Esophagus squamous epithelium (tissue), 4 donors: ENCODE results near the gene ASXL3.

Source experiments
- POLR2A ChIP-seq, 4 donors: fragments of 450-650 bp; IDR thresholded peaks; one replicate each; pipeline ENCODE4 v1.6.1; 2017; ENCODE audit warnings: antibody characterized with exemption in 4 of 4, mild to moderate bottlenecking in 4 of 4, moderate library complexity in 3 of 4
- TF ChIP-seq, protein P1 (sequence below), 6 experiments: fragments of 450-650 bp in 4 of 6; fragments of 200-600 bp in 2 of 6; sonication (generic) in 2 of 6; IDR thresholded peaks; one replicate each; pipeline ENCODE4 v1.5.1; 2016 to 2019; ENCODE audit warnings: antibody characterized with exemption in 6 of 6, mild to moderate bottlenecking in 4 of 6, moderate library complexity in 4 of 6

DNA sequence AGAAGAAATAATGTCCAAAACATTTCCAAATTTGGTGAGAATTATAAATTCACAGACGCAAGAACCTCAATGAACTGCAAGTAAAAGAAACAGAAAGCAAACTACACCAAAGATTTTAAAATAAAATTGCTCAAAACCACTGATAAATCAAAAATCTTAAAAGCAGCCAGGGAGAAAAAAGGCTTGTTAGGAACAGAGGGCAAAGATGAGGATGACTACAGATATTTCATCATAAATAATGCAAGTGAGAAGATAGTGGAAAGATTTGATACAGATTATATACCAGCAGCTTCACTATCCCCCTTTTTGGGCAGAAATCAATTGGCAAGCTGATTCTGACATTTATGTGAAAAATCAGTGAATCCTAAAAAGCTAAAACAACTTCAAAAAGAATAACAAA, 10.3 kb upstream of the ASXL3 start:
- TF ChIP-seq, protein P1, sequence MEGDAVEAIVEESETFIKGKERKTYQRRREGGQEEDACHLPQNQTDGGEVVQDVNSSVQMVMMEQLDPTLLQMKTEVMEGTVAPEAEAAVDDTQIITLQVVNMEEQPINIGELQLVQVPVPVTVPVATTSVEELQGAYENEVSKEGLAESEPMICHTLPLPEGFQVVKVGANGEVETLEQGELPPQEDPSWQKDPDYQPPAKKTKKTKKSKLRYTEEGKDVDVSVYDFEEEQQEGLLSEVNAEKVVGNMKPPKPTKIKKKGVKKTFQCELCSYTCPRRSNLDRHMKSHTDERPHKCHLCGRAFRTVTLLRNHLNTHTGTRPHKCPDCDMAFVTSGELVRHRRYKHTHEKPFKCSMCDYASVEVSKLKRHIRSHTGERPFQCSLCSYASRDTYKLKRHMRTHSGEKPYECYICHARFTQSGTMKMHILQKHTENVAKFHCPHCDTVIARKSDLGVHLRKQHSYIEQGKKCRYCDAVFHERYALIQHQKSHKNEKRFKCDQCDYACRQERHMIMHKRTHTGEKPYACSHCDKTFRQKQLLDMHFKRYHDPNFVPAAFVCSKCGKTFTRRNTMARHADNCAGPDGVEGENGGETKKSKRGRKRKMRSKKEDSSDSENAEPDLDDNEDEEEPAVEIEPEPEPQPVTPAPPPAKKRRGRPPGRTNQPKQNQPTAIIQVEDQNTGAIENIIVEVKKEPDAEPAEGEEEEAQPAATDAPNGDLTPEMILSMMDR (IDR thresholded peaks at IDR 0.05): no peak
- TF ChIP-seq POLR2A (IDR thresholded peaks at IDR 0.05): no peak
